Endothelial cell of umbilical vein (primary cell): ENCODE data around the gene VAPB. TPM values are rescaled to one million over a fixed set of nuclear protein-coding genes. Genes with fewer than 3 reads are reported as not detected.

Source experiments
- BruUV-seq: library from RNA; stranded (reverse); fragments of 400-500 nt; replicated peaks from 2 replicates; lab custom pipeline; 2021; lab: Mats Ljungman, UMichigan
- CTCF ChIA-PET: fragments of 300-600, 350-600 bp; sonication (Branson Sonifier 250); formaldehyde crosslinking; loops from one replicate; lab custom pipeline; 2021; ENCODE audit warnings: antibody characterized with exemption, inconsistent platforms; lab: Charles Lee
- POLR2A ChIA-PET: fragments of 300-600, 350-600 bp; sonication (Branson Sonifier 250); formaldehyde crosslinking; loops from one replicate; lab custom pipeline; 2021; ENCODE audit warnings: antibody characterized with exemption, inconsistent platforms; lab: Charles Lee
- DNase-seq: peaks from one replicate; pipeline ENCODE4 v3.0.0-alpha.2; 2011; ENCODE audit warnings: low read depth, low spot score
- FAIRE-seq: peaks from 2 replicates; lab custom pipeline; 2011; peaks lifted over from hg19 to GRCh38; lab: Jason Lieb, UNC
- H2AFZ ChIP-seq: 2 replicates; pipeline ENCODE4 v1.6.0; 2012; ENCODE audit warnings: low read depth, low read length, control low read depth, inconsistent platforms
- H3K27ac ChIP-seq: 2 replicates; pipeline ENCODE4 v1.5.1; 2011; ENCODE audit warnings: low read depth, mild to moderate bottlenecking, control low read depth, low read length, moderate library complexity; ENCODE audit not compliant: insufficient read depth
- H3K27me3 ChIP-seq, 2 experiments: 2 replicates each; pipeline versions ENCODE4 v1.6.0 to v1.6.1; 2011; ENCODE audit warnings: low read length in 2 of 2, mixed read lengths in 1 of 2; ENCODE audit not compliant: control insufficient read depth in 2 of 2, insufficient read depth in 2 of 2
- H3K36me3 ChIP-seq, 2 experiments: 2 replicates in 1 of 2; 3 replicates in 1 of 2; pipeline ENCODE4 v1.5.1; 2011; ENCODE audit warnings: low read length in 2 of 2, mild to moderate bottlenecking in 1 of 2, moderate library complexity in 1 of 2; ENCODE audit not compliant: control insufficient read depth in 2 of 2, insufficient read depth in 2 of 2; ENCODE audit errors: extremely low read depth in 1 of 2
- H3K4me1 ChIP-seq: 3 replicates; pipeline ENCODE4 v1.5.1; 2011; ENCODE audit warnings: mild to moderate bottlenecking, low read length; ENCODE audit not compliant: control insufficient read depth, insufficient read depth; ENCODE audit errors: extremely low read depth
- H3K4me2 ChIP-seq: 2 replicates; pipeline ENCODE4 v1.6.1; 2011; ENCODE audit warnings: low read length, control low read depth, mixed read lengths; ENCODE audit not compliant: insufficient read depth
- H3K4me3 ChIP-seq, 3 experiments: fragments of 200-600 bp in 1 of 3; sonication (generic), shearing (Covaris generic) in 1 of 3; replicated peaks in 1 of 3; 2 replicates each; pipeline ENCODE4 v1.5.1; 2011 to 2016; ENCODE audit warnings: control low read depth in 3 of 3, low read length in 3 of 3, mild to moderate bottlenecking in 2 of 3, inconsistent platforms in 1 of 3, low read depth in 1 of 3, moderate library complexity in 1 of 3; ENCODE audit not compliant: insufficient read depth in 1 of 3
- H3K79me2 ChIP-seq: 2 replicates; pipeline ENCODE4 v1.6.0; 2012; ENCODE audit warnings: low read length, inconsistent platforms; ENCODE audit not compliant: control insufficient read depth, insufficient read depth
- H3K9ac ChIP-seq: replicated peaks from 2 replicates; pipeline ENCODE3; 2011; ENCODE audit warnings: low read length, control low read depth; ENCODE audit not compliant: insufficient read depth; ENCODE audit errors: extremely low read depth
- H3K9me1 ChIP-seq: replicated peaks from 3 replicates; pipeline ENCODE4 v1.6.0; 2011; ENCODE audit warnings: mild to moderate bottlenecking, low read length; ENCODE audit not compliant: control insufficient read depth, insufficient read depth; ENCODE audit errors: extremely low read depth
- H3K9me3 ChIP-seq: replicated peaks from 2 replicates; pipeline ENCODE4 v1.5.1; 2012; ENCODE audit warnings: low read length, inconsistent platforms; ENCODE audit not compliant: control insufficient read depth, insufficient read depth
- H4K20me1 ChIP-seq: replicated peaks from 2 replicates; pipeline ENCODE3; 2011; ENCODE audit warnings: mild to moderate bottlenecking, low read length; ENCODE audit not compliant: control insufficient read depth, insufficient read depth; ENCODE audit errors: extremely low read depth
- CTCF ChIP-seq, 2 donors: IDR thresholded peaks; 1 replicate in 1 of 2; 2 replicates in 1 of 2; pipeline ENCODE4 v1.5.1; 2011; ENCODE audit warnings: low read length in 2 of 2, mild to moderate bottlenecking in 2 of 2, moderate library complexity in 2 of 2, control low read depth in 1 of 2, inconsistent platforms in 1 of 2, low read depth in 1 of 2; ENCODE audit not compliant: insufficient read depth in 1 of 2; ENCODE audit errors: extremely low read depth in 1 of 2
- EZH2 ChIP-seq: IDR thresholded peaks from 2 replicates; pipeline ENCODE4 v1.6.1; 2012; ENCODE audit warnings: borderline replicate concordance, low read depth, mild to moderate bottlenecking, moderate library complexity, low read length, inconsistent platforms; ENCODE audit not compliant: severe bottlenecking
- FOS ChIP-seq: IDR thresholded peaks from 2 replicates; pipeline ENCODE4 v1.6.1; 2011; ENCODE audit warnings: mild to moderate bottlenecking, low read length, moderate library complexity, borderline replicate concordance; ENCODE audit not compliant: insufficient read depth
- GATA2 ChIP-seq: IDR thresholded peaks from 2 replicates; pipeline ENCODE4 v1.7.0; 2011; ENCODE audit warnings: low read depth, mild to moderate bottlenecking, moderate library complexity, mixed read lengths, low read length; ENCODE audit not compliant: insufficient read length, insufficient read depth
- JUN ChIP-seq: IDR thresholded peaks from 2 replicates; pipeline ENCODE4 v1.6.1; 2011; ENCODE audit warnings: borderline replicate concordance, low read depth; ENCODE audit not compliant: insufficient read length, insufficient read depth
- MAX ChIP-seq: IDR thresholded peaks from 2 replicates; pipeline ENCODE4 v1.6.1; 2011; ENCODE audit not compliant: insufficient read depth, insufficient read length
- MYC ChIP-seq: IDR thresholded peaks from one replicate; pipeline ENCODE4 v1.6.1; 2011; ENCODE audit warnings: mild to moderate bottlenecking, low read depth, low read length
- POLR2A ChIP-seq: IDR thresholded peaks from 2 replicates; pipeline ENCODE4 v1.6.1; 2012; ENCODE audit warnings: low read depth, mild to moderate bottlenecking, control low read depth, low read length
- POLR2AphosphoS5 ChIP-seq: IDR thresholded peaks from 2 replicates; pipeline ENCODE4 v1.6.1; 2012; ENCODE audit warnings: low read depth, mild to moderate bottlenecking, control low read depth, low read length, moderate library complexity; ENCODE audit not compliant: insufficient read depth
- dilution Hi-C: fragments of 300-500 bp; cut with MboI; formaldehyde crosslinking; loops from one replicate; pipeline ENCODE4 v1.15.0; 2019; ENCODE audit warnings: low sequenced_read_pairs; ENCODE audit not compliant: extremely low pct_ligation_motif_present
- intact Hi-C: fragments of 100-400 bp; cut with micrococcal nuclease; formaldehyde crosslinking; loops from one replicate; pipeline ENCODE4 v1.10.0; 2022
- polyA plus RNA-seq, 4 experiments: library from polyadenylated mRNA; depleted of rRNA in 3 of 4; stranded (reverse) in 3 of 4; unstranded in 1 of 4; fragments of >200 nt; gene quantifications; 2 replicates each; pipeline versions ENCODE4 v1.2.1 to v1.2.3, GENCODE V29; 2011 to 2012; ENCODE audit warnings: missing spikeins in 1 of 4
- total RNA-seq: library from RNA; stranded (reverse); gene quantifications from 2 replicates; pipeline ENCODE4 v1.2.3, GENCODE V29; 2021

The VAPB gene
- total and polyA plus RNA-seq, 2 donors (not counting 3 experiments of a cell fraction or from before 2014, with no cell fraction given): 17.9 to 48.9 TPM

- FAIRE-seq: no peak
- intact Hi-C loops: no loop called here
Measured at GRCh38 chr20:58361481-58362205, 27.4 kb upstream of the VAPB start.

More at GRCh38 chr20:58361481-58362205, 27.4 kb upstream of the VAPB start:
- dilution Hi-C loops: no loop called here
- ChIA-PET POLR2A (no interaction called here), CTCF (interaction anchor here (0.8 to 2.3 kb wide), 12 partner anchors 11 to 127 kb away, joined by 3 to 8 read pairs (median 5); partner anchors contain the start of gene VAPB)
- Histone ChIP-seq H3K36me3 (peaks cover 7 to 9% of the 10 kb centered on the region in 2 experiments), H3K27me3 (no peaks in the 10 kb centered on the region), H3K9ac (no peak overlapping the region), H3K27ac (no peak overlapping the region), H4K20me1 (no peaks in the 10 kb centered on the region), H3K4me3 (no peak overlapping the region), H3K9me1 (peaks cover 4% of the 10 kb centered on the region), H3K4me2 (no peak overlapping the region), H3K9me3 (no peaks in the 10 kb centered on the region), H3K4me1 (peaks cover 7% of the 10 kb centered on the region), H2AFZ (no peak overlapping the region), H3K79me2 (no peaks in the 10 kb centered on the region)
- no peak for DNase-seq
- BruUV-seq: no TSS peak
- TF ChIP-seq FOS: no peak
- TF ChIP-seq POLR2A: no peak
- no peak for TF ChIP-seq CTCF (IDR thresholded peaks at IDR 0.05; ENCODE audit: extremely low read depth in 1 of 2, insufficient read depth in 1 of 2, low read depth in 1 of 2, low read length in 2 of 2)
- no peak for TF ChIP-seq POLR2AphosphoS5
- no peak for TF ChIP-seq GATA2
- no peak for TF ChIP-seq MYC
- no peak for TF ChIP-seq EZH2
- TF ChIP-seq JUN: no peak
- no peak for TF ChIP-seq MAX
